ENCODE measurements around the gene FOXK2.
A peak's percentile ranks its signal among the peaks of the same experiment; 100 is the strongest.
"Not testable (repeated sequence)": the region's sequence is repeated elsewhere in the genome, so short reads cannot be mapped to it uniquely, and the experiment has no call there.

The FOXK2 gene

GRCh38 chr17:82537228-82537627, 17.7 kb downstream of the FOXK2 start:
- H3K9me3 ChIP-seq (ENCODE audit: insufficient read depth, low read depth, low read length); H3K27me3 ChIP-seq (ENCODE audit: insufficient read depth, low read length); H3K36me3 ChIP-seq (ENCODE audit: insufficient read depth, low read length); H3K9ac ChIP-seq (ENCODE audit: low read depth, low read length); H3K27ac ChIP-seq (ENCODE audit: low read depth, low read length); H3K4me3 ChIP-seq (ENCODE audit: low read length): not testable (repeated sequence)
- peaks cover 25% of the 10 kb centered on the region for H3K4me1 ChIP-seq (ENCODE audit: insufficient read depth, low read length)
- WGBS, result 96% methylated on average over 9 of the region's 9 CpGs

- not testable (repeated sequence) for H3K9me3 ChIP-seq (ENCODE audit: insufficient read depth, low read depth, low read length); H3K4me3 ChIP-seq (ENCODE audit: low read length); H3K36me3 ChIP-seq (ENCODE audit: insufficient read depth, low read length); H3K27me3 ChIP-seq (ENCODE audit: insufficient read depth, low read length); H3K27ac ChIP-seq (ENCODE audit: low read depth, low read length); H3K9ac ChIP-seq (ENCODE audit: low read depth, low read length)
- 95% methylated on average over 18 of the region's 18 CpGs for WGBS
- H3K4me1 ChIP-seq (ENCODE audit: insufficient read depth, low read length), result peaks cover 23% of the 10 kb centered on the region
Observed at GRCh38 chr17:82539076-82539475, 19.5 kb downstream of the FOXK2 start.

- Histone ChIP-seq H3K9me3 (ENCODE audit: insufficient read depth, low read depth, low read length) (no peaks in the 10 kb centered on the region), H3K4me3 (ENCODE audit: low read length) (no peak overlapping the region), H3K36me3 (ENCODE audit: insufficient read depth, low read length) (no peaks in the 10 kb centered on the region; the same call in 1 of the 2 replicates), H3K27ac (ENCODE audit: low read depth, low read length) (no peak overlapping the region), H3K27me3 (ENCODE audit: insufficient read depth, low read length) (no peaks in the 10 kb centered on the region), H3K4me1 (ENCODE audit: insufficient read depth, low read length) (no peaks in the 10 kb centered on the region), H3K9ac (ENCODE audit: low read depth, low read length) (no peak overlapping the region; the same call in 1 of the 2 replicates)
- 94% methylated on average over 5 of the region's 5 CpGs for WGBS
Observed at GRCh38 chr17:82542439-82542838, 22.9 kb downstream of the FOXK2 start.

GRCh38 chr17:82544431-82545070, 25.0 kb downstream of the FOXK2 start:
- Histone ChIP-seq H3K4me3 (ENCODE audit: low read length) (no peak overlapping the region), H3K36me3 (ENCODE audit: insufficient read depth, low read length) (no peaks in the 10 kb centered on the region; the same call in 1 of the 2 replicates), H3K9ac (ENCODE audit: low read depth, low read length) (no peak overlapping the region), H3K4me1 (ENCODE audit: insufficient read depth, low read length) (no peaks in the 10 kb centered on the region), H3K9me3 (ENCODE audit: insufficient read depth, low read depth, low read length) (no peaks in the 10 kb centered on the region), H3K27me3 (ENCODE audit: insufficient read depth, low read length) (no peaks in the 10 kb centered on the region), H3K27ac (ENCODE audit: low read depth, low read length) (no peak overlapping the region)
- 94% methylated on average over 16 of the region's 16 CpGs for WGBS

- no peaks in the 10 kb centered on the region; the same call in 1 of the 2 replicates for H3K36me3 ChIP-seq (ENCODE audit: insufficient read depth, low read length)
- no peak overlapping the region for H3K4me3 ChIP-seq (ENCODE audit: low read length)
- H3K9ac ChIP-seq (ENCODE audit: low read depth, low read length), result no peak overlapping the region
- H3K9me3 ChIP-seq (ENCODE audit: insufficient read depth, low read depth, low read length), result no peaks in the 10 kb centered on the region
- WGBS, result 92% methylated on average over 8 of the region's 8 CpGs
- H3K27ac ChIP-seq (ENCODE audit: low read depth, low read length), result no peak overlapping the region
- no peaks in the 10 kb centered on the region for H3K4me1 ChIP-seq (ENCODE audit: insufficient read depth, low read length)
- H3K27me3 ChIP-seq (ENCODE audit: insufficient read depth, low read length), result no peaks in the 10 kb centered on the region
Observed at GRCh38 chr17:82545071-82545462, 25.5 kb downstream of the FOXK2 start.

GRCh38 chr17:82547981-82548380, 28.4 kb downstream of the FOXK2 start:
- Histone ChIP-seq H3K36me3 (ENCODE audit: insufficient read depth, low read length) (no peaks in the 10 kb centered on the region; the same call in 1 of the 2 replicates), H3K27me3 (ENCODE audit: insufficient read depth, low read length) (no peaks in the 10 kb centered on the region), H3K9ac (ENCODE audit: low read depth, low read length) (no peak overlapping the region), H3K9me3 (ENCODE audit: insufficient read depth, low read depth, low read length) (no peaks in the 10 kb centered on the region), H3K27ac (ENCODE audit: low read depth, low read length) (no peak overlapping the region), H3K4me3 (ENCODE audit: low read length) (no peak overlapping the region), H3K4me1 (ENCODE audit: insufficient read depth, low read length) (peaks cover 4% of the 10 kb centered on the region; the same call in 1 of the 2 replicates)
- 97% methylated on average over 4 of the region's 4 CpGs for WGBS

- no peak overlapping the region for H3K27ac ChIP-seq (ENCODE audit: low read depth, low read length)
- WGBS, result 97% methylated on average over 15 of the region's 15 CpGs
- no peaks in the 10 kb centered on the region; the same call in 1 of the 2 replicates for H3K36me3 ChIP-seq (ENCODE audit: insufficient read depth, low read length)
- no peak overlapping the region for H3K9ac ChIP-seq (ENCODE audit: low read depth, low read length)
- H3K4me3 ChIP-seq (ENCODE audit: low read length), result no peak overlapping the region
- H3K4me1 ChIP-seq (ENCODE audit: insufficient read depth, low read length), result peaks cover 7% of the 10 kb centered on the region; the same call in 1 of the 2 replicates
- H3K9me3 ChIP-seq (ENCODE audit: insufficient read depth, low read depth, low read length), result no peaks in the 10 kb centered on the region
- no peaks in the 10 kb centered on the region for H3K27me3 ChIP-seq (ENCODE audit: insufficient read depth, low read length)
Observed at GRCh38 chr17:82548681-82549303, 29.3 kb downstream of the FOXK2 start.

GRCh38 chr17:82551779-82552457, 32.4 kb downstream of the FOXK2 start:
- Histone ChIP-seq H3K27ac (ENCODE audit: low read depth, low read length) (no peak overlapping the region), H3K27me3 (ENCODE audit: insufficient read depth, low read length) (no peaks in the 10 kb centered on the region), H3K9me3 (ENCODE audit: insufficient read depth, low read depth, low read length) (no peaks in the 10 kb centered on the region), H3K36me3 (ENCODE audit: insufficient read depth, low read length) (no peaks in the 10 kb centered on the region), H3K4me1 (ENCODE audit: insufficient read depth, low read length) (peaks cover 7% of the 10 kb centered on the region; the same call in 1 of the 2 replicates), H3K4me3 (ENCODE audit: low read length) (no peak overlapping the region), H3K9ac (ENCODE audit: low read depth, low read length) (no peak overlapping the region)
- WGBS, result 86% methylated on average over 13 of the region's 13 CpGs

- no peak overlapping the region for H3K4me3 ChIP-seq (ENCODE audit: low read length)
- H3K9ac ChIP-seq (ENCODE audit: low read depth, low read length), result no peak overlapping the region
- no peaks in the 10 kb centered on the region for H3K36me3 ChIP-seq (ENCODE audit: insufficient read depth, low read length)
- no peaks in the 10 kb centered on the region for H3K9me3 ChIP-seq (ENCODE audit: insufficient read depth, low read depth, low read length)
- 93% methylated on average over 13 of the region's 13 CpGs for WGBS
- no peaks in the 10 kb centered on the region for H3K27me3 ChIP-seq (ENCODE audit: insufficient read depth, low read length)
- H3K27ac ChIP-seq (ENCODE audit: low read depth, low read length), result no peak overlapping the region
- peaks cover 7% of the 10 kb centered on the region; the same call in 1 of the 2 replicates for H3K4me1 ChIP-seq (ENCODE audit: insufficient read depth, low read length)
Observed at GRCh38 chr17:82552580-82552979, 33.0 kb downstream of the FOXK2 start.

- no peaks in the 10 kb centered on the region for H3K9me3 ChIP-seq (ENCODE audit: insufficient read depth, low read depth, low read length)
- peak overlapping the region; percentile 47; the same call in 1 of the 2 replicates for H3K27ac ChIP-seq (ENCODE audit: low read depth, low read length)
- no peaks in the 10 kb centered on the region for H3K27me3 ChIP-seq (ENCODE audit: insufficient read depth, low read length)
- H3K4me3 ChIP-seq (ENCODE audit: low read length), result no peak overlapping the region
- H3K36me3 ChIP-seq (ENCODE audit: insufficient read depth, low read length), result no peaks in the 10 kb centered on the region
- H3K4me1 ChIP-seq (ENCODE audit: insufficient read depth, low read length), result peaks cover 7% of the 10 kb centered on the region; the same call in 1 of the 2 replicates
- H3K9ac ChIP-seq (ENCODE audit: low read depth, low read length), result no peak overlapping the region
- WGBS, result 86% methylated on average over 18 of the region's 18 CpGs
Observed at GRCh38 chr17:82553210-82553930, 33.8 kb downstream of the FOXK2 start.

GRCh38 chr17:82557510-82557909, 38.0 kb downstream of the FOXK2 start:
- not testable (repeated sequence) for H3K9ac ChIP-seq (ENCODE audit: low read depth, low read length); H3K4me3 ChIP-seq (ENCODE audit: low read length); H3K4me1 ChIP-seq (ENCODE audit: insufficient read depth, low read length); H3K27me3 ChIP-seq (ENCODE audit: insufficient read depth, low read length); H3K27ac ChIP-seq (ENCODE audit: low read depth, low read length); H3K9me3 ChIP-seq (ENCODE audit: insufficient read depth, low read depth, low read length); H3K36me3 ChIP-seq (ENCODE audit: insufficient read depth, low read length)
- 93% methylated on average over 2 of the region's 2 CpGs for WGBS
